Ascending aorta (tissue), 2 donors: ENCODE measurements around the gene DIAPH2. TPM values are rescaled to one million over a fixed set of nuclear protein-coding genes. Genes with fewer than 3 reads are reported as not detected.
"Not testable (repeated sequence)": the region's sequence is repeated elsewhere in the genome, so short reads cannot be mapped to it uniquely, and the experiment has no call there.

Source experiments
- DNase-seq, 2 donors: peaks; one replicate each; pipeline ENCODE4 v3.0.0-alpha.2; 2019; ENCODE audit warnings: low spot score in 2 of 2
- H3K27ac ChIP-seq, 2 donors: fragments of 200-600 bp; sonication (generic); one replicate each; pipeline ENCODE4 v1.5.1; 2016 to 2017; ENCODE audit warnings: mild to moderate bottlenecking in 1 of 2
- H3K27me3 ChIP-seq: fragments of 200-600 bp; sonication (generic); one replicate; pipeline ENCODE4 v1.5.1; 2017
- H3K36me3 ChIP-seq, 2 donors: fragments of 200-600 bp; sonication (generic); one replicate each; pipeline ENCODE4 v1.5.1; 2016
- H3K4me1 ChIP-seq, 2 donors: fragments of 200-600 bp; sonication (generic); one replicate each; pipeline ENCODE4 v1.5.1; 2016 to 2017; ENCODE audit warnings: mild to moderate bottlenecking in 1 of 2
- H3K4me3 ChIP-seq, 2 donors: fragments of 200-600 bp; sonication (generic); one replicate each; pipeline ENCODE4 v1.5.1; 2016 to 2017; ENCODE audit warnings: mild to moderate bottlenecking in 1 of 2
- H3K9me3 ChIP-seq, 2 donors: fragments of 200-600 bp; sonication (generic); one replicate each; pipeline ENCODE4 v1.5.1; 2016
- intact Hi-C: fragments of 100-400 bp; cut with DNase I; formaldehyde crosslinking; loops from one replicate; pipeline ENCODE4 v1.15.1; 2023
- total RNA-seq: library from RNA; depleted of rRNA; stranded (reverse); fragments of >200 nt; gene quantifications from one replicate; pipeline ENCODE4 v1.1.0, GENCODE V29; 2016
- TF ChIP-seq, protein P1 (sequence below), 3 experiments: fragments of 200-600 bp in 2 of 3; fragments of 450-650 bp in 1 of 3; sonication (generic) in 2 of 3; IDR thresholded peaks; one replicate each; pipeline ENCODE4 v1.5.1; 2016 to 2019; ENCODE audit warnings: antibody characterized with exemption in 3 of 3, mild to moderate bottlenecking in 1 of 3, moderate library complexity in 1 of 3

DIAPH2 gene
- total RNA-seq, 1 donor from 2014 or later = 27.9 TPM

DNA sequence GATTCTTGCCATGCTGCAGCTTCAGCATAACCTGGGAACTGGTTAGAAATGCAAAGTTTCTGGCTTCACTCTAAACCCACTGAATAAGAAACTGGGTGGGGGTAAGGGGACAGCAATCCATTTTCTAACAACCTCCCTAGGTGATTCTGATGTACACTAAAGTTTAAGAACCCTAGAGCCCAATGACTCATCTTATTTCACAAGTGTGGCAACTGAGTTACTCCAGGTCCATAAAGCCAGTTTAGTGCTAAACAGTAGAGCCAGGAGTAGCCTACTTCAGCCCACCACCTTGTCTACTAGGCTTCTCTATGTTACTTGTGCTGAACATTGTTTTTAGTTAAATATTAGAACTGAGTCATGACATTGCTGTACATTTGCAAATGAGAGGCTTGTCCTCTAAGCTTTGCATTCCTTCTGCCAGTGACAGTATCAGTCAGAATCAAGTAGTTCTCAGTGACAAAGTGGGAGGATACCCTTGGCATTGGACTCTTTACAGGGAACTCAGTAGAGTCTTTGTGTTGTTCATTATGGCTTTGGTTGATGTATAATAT lies 717.0 kb downstream of the DIAPH2 start:
- no peaks in the 10 kb centered on the region for H3K9me3 ChIP-seq
- no peaks in the 10 kb centered on the region for H3K36me3 ChIP-seq
- no peaks in the 10 kb centered on the region for H3K27me3 ChIP-seq
- H3K27ac ChIP-seq = no peak overlapping the region
- TF ChIP-seq, protein P1, sequence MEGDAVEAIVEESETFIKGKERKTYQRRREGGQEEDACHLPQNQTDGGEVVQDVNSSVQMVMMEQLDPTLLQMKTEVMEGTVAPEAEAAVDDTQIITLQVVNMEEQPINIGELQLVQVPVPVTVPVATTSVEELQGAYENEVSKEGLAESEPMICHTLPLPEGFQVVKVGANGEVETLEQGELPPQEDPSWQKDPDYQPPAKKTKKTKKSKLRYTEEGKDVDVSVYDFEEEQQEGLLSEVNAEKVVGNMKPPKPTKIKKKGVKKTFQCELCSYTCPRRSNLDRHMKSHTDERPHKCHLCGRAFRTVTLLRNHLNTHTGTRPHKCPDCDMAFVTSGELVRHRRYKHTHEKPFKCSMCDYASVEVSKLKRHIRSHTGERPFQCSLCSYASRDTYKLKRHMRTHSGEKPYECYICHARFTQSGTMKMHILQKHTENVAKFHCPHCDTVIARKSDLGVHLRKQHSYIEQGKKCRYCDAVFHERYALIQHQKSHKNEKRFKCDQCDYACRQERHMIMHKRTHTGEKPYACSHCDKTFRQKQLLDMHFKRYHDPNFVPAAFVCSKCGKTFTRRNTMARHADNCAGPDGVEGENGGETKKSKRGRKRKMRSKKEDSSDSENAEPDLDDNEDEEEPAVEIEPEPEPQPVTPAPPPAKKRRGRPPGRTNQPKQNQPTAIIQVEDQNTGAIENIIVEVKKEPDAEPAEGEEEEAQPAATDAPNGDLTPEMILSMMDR (IDR thresholded peaks at IDR 0.05) = no peak
- H3K4me1 ChIP-seq = no peaks in the 10 kb centered on the region
- DNase-seq = no peak
- intact Hi-C loops = no loop called here
- H3K4me3 ChIP-seq = no peak overlapping the region

DNA sequence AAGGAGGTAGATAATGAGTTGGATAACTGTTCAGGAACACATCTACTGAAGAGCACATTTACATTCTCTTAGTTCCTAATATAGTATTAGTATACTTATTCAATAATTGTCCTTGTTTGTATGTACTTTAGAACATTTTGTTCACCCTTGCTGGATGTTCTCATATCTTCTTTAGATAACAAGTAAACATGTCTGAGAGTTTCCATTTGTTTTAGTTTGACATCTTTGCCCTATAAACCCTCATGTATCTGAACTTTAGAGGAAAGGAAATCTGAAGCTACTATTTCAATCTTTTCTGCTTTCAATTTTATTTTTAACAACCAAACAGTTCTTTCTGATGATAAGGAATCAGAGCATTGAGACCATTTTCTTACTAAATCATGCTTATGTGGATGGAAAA lies 717.7 kb downstream of the DIAPH2 start:
- H3K27ac ChIP-seq = no peak overlapping the region
- TF ChIP-seq, protein P1 (IDR thresholded peaks at IDR 0.05) = no peak
- H3K36me3 ChIP-seq = no peaks in the 10 kb centered on the region
- no peaks in the 10 kb centered on the region for H3K27me3 ChIP-seq
- H3K4me1 ChIP-seq = no peaks in the 10 kb centered on the region
- intact Hi-C loops = no loop called here
- no peaks in the 10 kb centered on the region for H3K9me3 ChIP-seq
- DNase-seq = no peak
- no peak overlapping the region for H3K4me3 ChIP-seq

DNA sequence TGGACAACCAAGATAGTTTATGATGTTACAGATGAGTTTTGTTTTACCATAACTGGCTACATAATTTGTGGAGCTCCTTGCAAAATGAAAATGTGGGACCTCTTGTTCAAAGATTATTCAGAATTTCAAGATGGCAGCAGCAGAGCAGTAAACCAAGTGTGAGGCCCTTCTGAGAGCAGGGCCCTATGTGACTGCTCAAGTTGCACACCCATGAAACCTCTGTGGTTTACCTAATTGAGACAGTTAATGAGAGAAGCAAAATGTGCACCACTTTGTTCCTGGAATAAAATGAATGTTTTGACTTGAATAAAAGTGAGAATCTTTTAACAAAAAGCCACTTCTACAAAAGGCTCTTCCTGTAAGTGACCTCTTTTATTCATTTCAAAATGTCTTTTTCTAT lies 718.3 kb downstream of the DIAPH2 start:
- intact Hi-C loops = no loop called here
- H3K27me3 ChIP-seq = no peaks in the 10 kb centered on the region

DNA sequence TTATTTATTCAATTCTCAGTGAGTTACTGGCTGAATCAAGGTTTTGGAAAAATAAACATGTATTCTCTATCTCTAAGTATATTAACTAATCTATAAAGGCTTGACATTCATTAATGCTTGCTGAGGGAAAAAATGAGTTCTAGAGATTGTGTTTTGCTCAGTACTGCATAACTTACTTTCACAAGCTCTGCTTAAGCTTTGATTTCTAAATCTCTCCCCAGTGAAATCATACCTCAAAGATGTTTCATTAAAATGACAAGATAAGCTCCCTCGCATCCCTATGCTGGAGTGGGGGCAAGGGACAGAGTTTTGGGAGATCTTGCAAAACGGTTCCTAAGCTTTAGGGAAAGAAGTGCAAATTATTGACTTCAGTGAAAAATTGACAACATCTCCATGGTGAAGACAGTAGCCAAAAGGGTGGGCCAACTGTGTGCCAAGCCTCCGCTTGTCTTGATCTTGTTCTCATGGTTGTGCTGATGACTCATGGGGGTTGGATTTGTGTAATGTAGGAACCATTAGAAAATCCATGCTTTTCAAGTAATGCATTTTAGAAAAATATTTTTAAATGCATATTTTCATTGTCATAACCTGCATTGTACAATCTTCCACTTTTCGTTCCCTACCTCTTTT lies 720.5 kb downstream of the DIAPH2 start:
- Histone ChIP-seq H3K4me3 (no peak overlapping the region), H3K27ac (no peak overlapping the region), H3K36me3 (no peaks in the 10 kb centered on the region), H3K27me3 (no peaks in the 10 kb centered on the region), H3K9me3 (peaks cover 5 to 10% of the 10 kb centered on the region in 2 donors), H3K4me1 (no peaks in the 10 kb centered on the region)
- intact Hi-C loops = no loop called here
- TF ChIP-seq, protein P1 (IDR thresholded peaks at IDR 0.05) = no peak
- DNase-seq = no peak

More for the DNA sequence above, 718.3 kb downstream of the DIAPH2 start:
- TF ChIP-seq, protein P1 (IDR thresholded peaks at IDR 0.05) = no peak
- H3K4me3 ChIP-seq = no peak overlapping the region
- no peaks in the 10 kb centered on the region for H3K36me3 ChIP-seq
- H3K27ac ChIP-seq = no peak overlapping the region
- DNase-seq = no peak
- H3K9me3 ChIP-seq = no peaks in the 10 kb centered on the region
- no peaks in the 10 kb centered on the region for H3K4me1 ChIP-seq

DNA sequence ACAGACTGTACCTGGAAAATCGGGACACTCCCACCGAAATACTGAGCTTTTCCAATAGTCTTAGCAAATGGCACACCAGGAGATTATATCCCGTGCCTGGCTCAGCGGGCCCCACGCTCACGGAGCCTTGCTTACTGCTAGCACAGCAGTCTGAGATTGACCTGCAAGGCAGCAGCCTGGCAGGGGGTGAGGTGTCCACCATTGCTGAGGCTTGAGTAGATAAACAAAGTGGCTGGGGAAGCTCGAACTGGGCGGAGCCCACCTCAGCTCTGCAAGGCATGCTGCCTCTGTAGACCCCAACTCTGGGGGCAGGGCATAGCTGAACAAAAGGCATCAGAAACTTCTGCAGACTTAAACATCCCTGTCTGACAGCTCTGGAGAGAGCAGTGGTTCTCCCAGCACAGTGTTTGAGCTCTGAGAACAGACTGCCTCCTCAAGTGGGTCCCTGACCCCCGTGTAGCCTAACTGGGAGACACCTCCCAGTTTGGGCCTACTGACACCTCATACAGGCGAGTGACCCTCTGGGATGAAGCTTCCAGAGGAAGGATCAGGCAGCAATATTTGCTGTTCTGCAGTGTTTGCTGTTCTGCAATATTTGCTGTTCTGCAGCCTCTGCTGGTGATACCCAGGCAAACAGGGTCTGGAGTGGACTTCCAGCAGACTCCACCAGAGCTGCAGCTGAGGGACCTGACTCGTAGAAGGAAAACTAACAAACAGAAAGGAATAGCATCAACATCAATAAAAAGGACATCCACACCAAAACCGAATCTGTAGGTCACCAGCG lies 725.2 kb downstream of the DIAPH2 start:
- H3K27me3 ChIP-seq, H3K27ac ChIP-seq, H3K4me3 ChIP-seq, H3K36me3 ChIP-seq, H3K4me1 ChIP-seq, DNase-seq, intact Hi-C loops: not testable (repeated sequence)
- H3K9me3 ChIP-seq = peaks cover 5 to 10% of the 10 kb centered on the region in 2 donors

DNA sequence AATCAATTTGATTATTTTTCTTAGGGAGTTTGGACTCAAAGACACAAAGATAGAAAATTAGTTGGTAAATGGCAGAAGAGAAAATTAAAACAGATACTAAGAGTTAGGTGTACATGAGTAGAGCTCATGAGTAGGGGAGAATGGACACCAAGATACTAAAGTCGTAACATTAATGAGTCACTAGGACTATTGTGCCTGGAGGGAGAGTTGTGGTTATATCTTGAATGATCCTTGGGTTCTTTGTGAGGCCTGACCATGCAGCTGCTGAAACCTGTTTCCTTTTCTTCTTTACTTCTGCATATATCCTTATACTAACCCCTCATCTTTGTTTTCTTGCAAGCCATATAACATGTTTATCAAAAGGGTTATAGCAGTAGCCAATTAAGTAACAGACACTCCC lies 731.8 kb downstream of the DIAPH2 start:
- Histone ChIP-seq H3K9me3 (no peaks in the 10 kb centered on the region), H3K4me3 (no peak overlapping the region), H3K4me1 (no peaks in the 10 kb centered on the region), H3K27ac (no peak overlapping the region), H3K36me3 (no peaks in the 10 kb centered on the region), H3K27me3 (no peaks in the 10 kb centered on the region)
- intact Hi-C loops = no loop called here
- TF ChIP-seq, protein P1 (IDR thresholded peaks at IDR 0.05) = no peak
- DNase-seq = no peak
